Erythroblast (primary cell): Measurements from ENCODE around the gene UGT2A2.

Experiments used
- GATA1 ChIP-seq: IDR thresholded peaks from 2 replicates; pipeline ENCODE4 v1.6.1; 2011; ENCODE audit warnings: low read depth, mild to moderate bottlenecking, control low read depth, low read length, moderate library complexity
- POLR2A ChIP-seq: IDR thresholded peaks from 2 replicates; pipeline ENCODE4 v1.6.1; 2011; ENCODE audit warnings: mild to moderate bottlenecking, low read length

- no peak for TF ChIP-seq POLR2A
- TF ChIP-seq GATA1: no peak
Observed at GRCh38 chr4:69589884-69590283, 49.6 kb downstream of the UGT2A2 start.
